ENCODE data around the gene TJP3. TPM values are rescaled to one million over a fixed set of nuclear protein-coding genes. Genes with fewer than 3 reads are reported as not detected.

Gene TJP3
- total and polyA plus RNA-seq, 7 experiments from 2014 or later, result 1.2 to 20.1 (median 16.1) TPM

DNA sequence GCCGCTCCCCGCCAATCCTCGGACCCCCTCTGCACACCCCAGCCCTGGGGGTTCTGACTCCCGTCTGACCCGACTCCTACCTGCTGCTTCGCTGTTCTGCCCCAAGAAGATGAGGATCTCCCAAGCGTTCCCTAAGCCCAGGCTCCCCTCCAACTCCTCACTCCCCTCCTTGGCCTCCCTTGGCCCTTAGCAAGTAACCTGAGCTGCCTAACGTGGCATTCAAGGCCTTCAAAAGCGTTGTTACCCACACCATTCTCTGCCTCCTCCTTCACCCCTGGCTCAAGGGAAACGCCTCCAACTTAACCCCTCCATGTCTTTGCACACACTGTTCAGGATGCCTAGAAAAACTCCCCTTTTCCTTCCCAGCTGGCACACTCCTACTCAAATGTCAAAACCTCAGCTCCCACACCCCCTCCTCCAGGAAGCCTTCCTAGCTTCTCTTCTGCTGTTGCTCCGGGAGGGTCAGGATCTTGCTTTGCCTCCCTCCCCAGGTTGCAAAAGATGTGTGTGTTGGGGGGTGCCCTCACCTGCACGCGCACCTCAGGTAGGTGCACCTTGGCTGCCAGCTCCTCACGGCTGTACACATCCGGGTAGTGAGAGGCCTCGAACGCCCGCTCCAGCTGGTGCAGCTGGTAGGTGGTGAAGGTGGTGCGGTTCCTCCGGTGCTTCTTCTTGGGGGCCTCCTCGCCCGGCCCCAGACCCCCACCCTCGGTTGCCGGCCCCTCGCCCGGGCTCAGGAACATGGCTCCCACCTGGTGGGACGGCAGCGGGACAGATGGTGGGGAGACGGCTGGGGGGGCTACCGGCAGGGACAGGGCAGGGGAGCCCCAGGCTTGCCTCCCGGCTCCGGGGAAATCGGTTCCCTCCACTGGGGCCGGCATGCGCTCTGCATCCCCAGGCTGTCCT is 63.1 kb downstream of the TJP3 start:
- no peaks in the 10 kb centered on the region for H3K27me3 ChIP-seq (ENCODE audit: control insufficient read depth in 2 of 2, insufficient read depth in 2 of 2, low read length in 2 of 2)
- Mint-ChIP-seq H3K9me3 (peaks cover 0 to 4% (median 0%) of the 10 kb centered on the region in 11 donors), H3K36me3 (peaks cover 0 to 11% (median 4%) of the 10 kb centered on the region in 5 donors), H3K27me3 (no peaks in the 10 kb centered on the region), H3K4me3 (no peak overlapping the region), H3K4me1 (peaks cover 3 to 14% (median 6%) of the 10 kb centered on the region in 7 donors), H3K27ac (peak overlapping the region in 1 of 9 donors; percentile 17)
- DNase-seq, result no peak
- H3K4me1 ChIP-seq (ENCODE audit: control insufficient read depth in 2 of 2, insufficient read depth in 2 of 2, low read length in 2 of 2), result peaks cover 0 to 6% of the 10 kb centered on the region in 2 donors
- POLR2A ChIA-PET, result interaction anchor here (0.6 to 1.6 kb wide), 2 partner anchors 9 to 495 kb away, joined by 3 to 5 read pairs; partner anchors contain the start of gene MRPL54
- CTCF ChIA-PET, result no interaction called here
- no peak for ATAC-seq
- no peak overlapping the region for H3K4me3 ChIP-seq (ENCODE audit: low read length)
- H3K9me3 ChIP-seq (ENCODE audit: control insufficient read depth in 2 of 3, low read length in 3 of 3), result no peaks in the 10 kb centered on the region
- peaks cover 0 to 40% (median 6%) of the 10 kb centered on the region in 3 experiments for H3K36me3 ChIP-seq (ENCODE audit: control insufficient read depth in 2 of 3, insufficient read depth in 3 of 3, low read length in 3 of 3)
- intact Hi-C loops (cut with micrococcal nuclease), result no loop called here
- H3K27ac ChIP-seq (ENCODE audit: low read depth, low read length), result no peak overlapping the region

DNA sequence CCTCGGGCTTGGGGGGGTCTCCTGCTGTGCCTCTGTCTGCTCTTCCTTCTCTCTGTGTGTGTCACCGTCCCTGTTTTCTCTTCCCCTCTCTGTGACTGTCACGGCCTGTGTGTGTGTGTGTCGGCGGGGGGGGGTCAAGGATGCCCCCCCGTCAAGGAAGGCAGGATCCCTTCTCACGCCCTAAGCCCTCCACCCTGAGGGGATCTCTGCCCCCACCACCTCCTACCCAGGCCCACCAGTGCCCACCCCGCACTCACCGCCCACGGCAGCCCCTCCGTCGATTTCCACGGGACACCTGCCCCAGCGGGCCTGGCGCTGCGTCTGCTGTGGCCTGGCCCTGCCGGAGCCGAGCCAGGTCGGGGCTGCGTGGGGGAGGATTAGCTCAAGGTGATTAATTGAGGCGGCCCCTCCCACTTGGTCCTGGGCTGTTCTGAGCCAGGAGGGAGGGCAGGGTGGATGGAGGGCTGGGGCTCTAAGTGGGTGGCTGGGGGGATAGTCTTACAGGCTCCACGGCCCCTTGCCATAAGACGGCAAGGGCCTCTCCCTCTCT is 63.8 kb downstream of the TJP3 start, which contains the start of gene RAX2:
Gene RAX2, minus strand, starts transcription at position 323 of the 550 bp plus-strand sequence. CDS start 486 bp downstream, outside the sequence.
- POLR2A ChIA-PET, result interaction anchor here (0.6 to 1.6 kb wide), 2 partner anchors 9 to 496 kb away, joined by 3 to 5 read pairs; partner anchors contain the start of gene MRPL54
- peaks cover 0 to 5% (median 4%) of the 10 kb centered on the region in 5 donors for H3K36me3 Mint-ChIP-seq

DNA sequence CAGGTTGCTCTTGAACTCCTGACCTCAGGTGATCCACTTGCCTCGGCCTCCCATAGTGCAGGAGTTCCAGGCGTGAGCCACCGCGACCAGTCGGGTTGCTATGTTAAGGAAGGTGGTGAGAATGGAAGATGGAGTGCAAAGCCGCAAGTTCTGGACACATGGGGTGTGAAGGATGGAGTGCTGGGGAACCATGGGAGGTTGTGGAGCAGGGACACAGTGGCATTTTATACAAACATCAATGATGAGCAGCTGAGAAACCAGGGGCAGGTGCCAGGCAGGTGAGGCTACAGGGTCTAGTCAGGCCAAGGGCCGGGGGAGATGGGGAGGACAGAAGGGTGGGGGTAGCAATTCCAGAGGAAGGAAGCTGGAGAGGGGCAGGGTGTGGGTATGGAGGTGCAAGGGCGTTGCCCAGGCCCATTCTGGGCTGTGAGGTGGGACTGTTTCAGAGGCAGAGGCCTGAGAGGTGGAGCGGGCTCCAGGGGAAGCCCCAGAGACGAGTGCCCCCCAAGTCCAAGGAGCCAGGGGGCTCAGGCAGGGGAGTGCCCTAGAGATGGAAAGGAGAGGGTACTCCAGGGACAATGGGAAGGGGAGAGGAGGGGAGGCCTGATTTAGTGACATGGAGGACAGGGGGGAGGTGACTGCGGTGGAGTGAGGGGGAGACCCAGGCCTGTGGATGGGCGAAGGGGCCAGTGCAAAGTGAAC is 65.8 kb downstream of the TJP3 start:
- ChIA-PET CTCF (no interaction called here), POLR2A (no interaction called here)
- ATAC-seq (no peak), DNase-seq (no peak)
- peaks cover 0 to 8% (median 0%) of the 10 kb centered on the region in 7 donors for H3K4me1 Mint-ChIP-seq
- H3K27me3 Mint-ChIP-seq, result no peaks in the 10 kb centered on the region
- Histone ChIP-seq H3K4me3 (ENCODE audit: low read length) (no peak overlapping the region), H3K27ac (ENCODE audit: low read depth, low read length) (no peak overlapping the region), H3K27me3 (ENCODE audit: control insufficient read depth in 2 of 2, insufficient read depth in 2 of 2, low read length in 2 of 2) (no peaks in the 10 kb centered on the region), H3K4me1 (ENCODE audit: control insufficient read depth in 2 of 2, insufficient read depth in 2 of 2, low read length in 2 of 2) (no peaks in the 10 kb centered on the region), H3K9me3 (ENCODE audit: control insufficient read depth in 2 of 3, low read length in 3 of 3) (no peaks in the 10 kb centered on the region), H3K36me3 (ENCODE audit: control insufficient read depth in 2 of 3, insufficient read depth in 3 of 3, low read length in 3 of 3) (peaks cover 0 to 13% (median 0%) of the 10 kb centered on the region in 3 experiments)
- intact Hi-C loops (cut with micrococcal nuclease), result no loop called here
- peaks cover 0 to 4% (median 0%) of the 10 kb centered on the region in 11 donors for H3K9me3 Mint-ChIP-seq
- H3K36me3 Mint-ChIP-seq, result peaks cover 0 to 2% (median 1%) of the 10 kb centered on the region in 5 donors
- H3K27ac Mint-ChIP-seq, result peak overlapping the region in 2 of 9 donors; percentile 27 to 34
- no peak overlapping the region for H3K4me3 Mint-ChIP-seq

More for the DNA sequence above, 63.8 kb downstream of the TJP3 start, which contains the start of gene RAX2:
- Mint-ChIP-seq H3K27ac (peak within 1 kb of the TSS in 1 of 9 donors; percentile 17), H3K4me1 (peaks cover 0 to 8% (median 0%) of the 10 kb centered on the region in 7 donors), H3K4me3 (no peak within 1 kb of the TSS), H3K27me3 (no peaks in the 10 kb centered on the region), H3K9me3 (peaks cover 0 to 4% (median 0%) of the 10 kb centered on the region in 11 donors)
- Histone ChIP-seq H3K27ac (ENCODE audit: low read depth, low read length) (no peak within 1 kb of the TSS), H3K9me3 (ENCODE audit: control insufficient read depth in 2 of 3, low read length in 3 of 3) (no peaks in the 10 kb centered on the region), H3K4me1 (ENCODE audit: control insufficient read depth in 2 of 2, insufficient read depth in 2 of 2, low read length in 2 of 2) (no peaks in the 10 kb centered on the region), H3K4me3 (ENCODE audit: low read length) (no peak within 1 kb of the TSS), H3K36me3 (ENCODE audit: control insufficient read depth in 2 of 3, insufficient read depth in 3 of 3, low read length in 3 of 3) (peaks cover 0 to 32% (median 0%) of the 10 kb centered on the region in 3 experiments), H3K27me3 (ENCODE audit: control insufficient read depth in 2 of 2, insufficient read depth in 2 of 2, low read length in 2 of 2) (no peaks in the 10 kb centered on the region)
- CTCF ChIA-PET, result no interaction called here
- intact Hi-C loops (cut with micrococcal nuclease), result no loop called here
- DNase-seq, result no peak
- ATAC-seq, result no peak

- H3K27ac Mint-ChIP-seq, result no peak overlapping the region
- no peak for DNase-seq
- H3K36me3 Mint-ChIP-seq, result peaks cover 0 to 1% (median 0%) of the 10 kb centered on the region in 5 donors
These were observed 66.6 kb downstream of the TJP3 start for GRCh38 chr19:3774621-3775373.

GRCh38 chr19:3775374-3775711 is 67.2 kb downstream of the TJP3 start:
- peaks cover 0 to 4% (median 0%) of the 10 kb centered on the region in 11 donors for H3K9me3 Mint-ChIP-seq
- Histone ChIP-seq H3K27me3 (ENCODE audit: control insufficient read depth in 2 of 2, insufficient read depth in 2 of 2, low read length in 2 of 2) (no peaks in the 10 kb centered on the region), H3K4me1 (ENCODE audit: control insufficient read depth in 2 of 2, insufficient read depth in 2 of 2, low read length in 2 of 2) (no peaks in the 10 kb centered on the region), H3K9me3 (ENCODE audit: control insufficient read depth in 2 of 3, low read length in 3 of 3) (no peaks in the 10 kb centered on the region), H3K4me3 (ENCODE audit: low read length) (no peak overlapping the region), H3K27ac (ENCODE audit: low read depth, low read length) (no peak overlapping the region), H3K36me3 (ENCODE audit: control insufficient read depth in 2 of 3, insufficient read depth in 3 of 3, low read length in 3 of 3) (no peaks in the 10 kb centered on the region)
- H3K27me3 Mint-ChIP-seq, result no peaks in the 10 kb centered on the region
- ATAC-seq (no peak), DNase-seq (no peak)
- ChIA-PET CTCF (no interaction called here), POLR2A (interaction anchor here (0.6 kb wide), 2 partner anchors 11 to 592 kb away, joined by 3 to 4 read pairs; no protein-coding TSS in a partner anchor)
- no peak overlapping the region for H3K27ac Mint-ChIP-seq
- no peak overlapping the region for H3K4me3 Mint-ChIP-seq
- peaks cover 0 to 1% (median 0%) of the 10 kb centered on the region in 5 donors for H3K36me3 Mint-ChIP-seq
- H3K4me1 Mint-ChIP-seq, result peaks cover 0 to 8% (median 0%) of the 10 kb centered on the region in 7 donors
- intact Hi-C loops (cut with micrococcal nuclease), result no loop called here

More at GRCh38 chr19:3774621-3775373, 66.6 kb downstream of the TJP3 start:
- H3K9me3 ChIP-seq (ENCODE audit: control insufficient read depth in 2 of 3, low read length in 3 of 3), result no peaks in the 10 kb centered on the region
- H3K36me3 ChIP-seq (ENCODE audit: control insufficient read depth in 2 of 3, insufficient read depth in 3 of 3, low read length in 3 of 3), result peaks cover 0 to 4% (median 0%) of the 10 kb centered on the region in 3 experiments
- Mint-ChIP-seq H3K9me3 (peaks cover 0 to 4% (median 0%) of the 10 kb centered on the region in 11 donors), H3K27me3 (no peaks in the 10 kb centered on the region), H3K4me3 (no peak overlapping the region), H3K4me1 (peaks cover 0 to 8% (median 0%) of the 10 kb centered on the region in 7 donors)
- POLR2A ChIA-PET, result interaction anchor here (0.6 kb wide), 2 partner anchors 11 to 592 kb away, joined by 3 to 4 read pairs; no protein-coding TSS in a partner anchor
- no peak for ATAC-seq
- intact Hi-C loops (cut with micrococcal nuclease), result no loop called here
- H3K4me3 ChIP-seq (ENCODE audit: low read length), result no peak overlapping the region
- CTCF ChIA-PET, result no interaction called here
- H3K4me1 ChIP-seq (ENCODE audit: control insufficient read depth in 2 of 2, insufficient read depth in 2 of 2, low read length in 2 of 2), result no peaks in the 10 kb centered on the region
- H3K27me3 ChIP-seq (ENCODE audit: control insufficient read depth in 2 of 2, insufficient read depth in 2 of 2, low read length in 2 of 2), result no peaks in the 10 kb centered on the region
- no peak overlapping the region for H3K27ac ChIP-seq (ENCODE audit: low read depth, low read length)

DNA sequence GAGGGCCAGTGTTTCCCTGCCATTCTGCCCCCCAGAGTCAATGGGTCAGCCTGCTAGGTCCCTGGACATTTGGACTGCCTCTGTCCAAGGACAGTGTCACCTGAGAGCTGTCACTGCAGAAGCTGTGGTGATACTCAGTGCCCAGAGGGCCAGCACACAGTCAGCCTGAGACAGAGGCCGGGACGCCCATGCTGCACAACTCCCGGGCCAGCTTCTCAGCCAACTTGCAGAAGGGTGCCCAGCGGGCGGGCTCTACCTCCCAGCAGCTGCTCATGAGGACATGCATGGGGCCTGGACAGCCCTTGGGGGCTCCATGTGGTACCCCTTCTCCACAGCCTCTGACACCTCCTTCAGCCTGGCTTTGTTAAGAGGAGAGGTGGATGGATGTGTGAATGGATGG is 67.6 kb downstream of the TJP3 start:
- no peaks in the 10 kb centered on the region for H3K36me3 ChIP-seq (ENCODE audit: control insufficient read depth in 2 of 3, insufficient read depth in 3 of 3, low read length in 3 of 3)
- no peak overlapping the region for H3K4me3 ChIP-seq (ENCODE audit: low read length)
- DNase-seq (no peak), ATAC-seq (no peak)
- no peaks in the 10 kb centered on the region for H3K4me1 ChIP-seq (ENCODE audit: control insufficient read depth in 2 of 2, insufficient read depth in 2 of 2, low read length in 2 of 2)
- H3K9me3 ChIP-seq (ENCODE audit: control insufficient read depth in 2 of 3, low read length in 3 of 3), result no peaks in the 10 kb centered on the region
- no peak overlapping the region for H3K4me3 Mint-ChIP-seq
- H3K36me3 Mint-ChIP-seq, result peaks cover 0 to 2% (median under 1%) of the 10 kb centered on the region in 5 donors
- no peaks in the 10 kb centered on the region for H3K27me3 Mint-ChIP-seq
- CTCF ChIA-PET, result no interaction called here
- no peaks in the 10 kb centered on the region for H3K27me3 ChIP-seq (ENCODE audit: control insufficient read depth in 2 of 2, insufficient read depth in 2 of 2, low read length in 2 of 2)
- H3K27ac Mint-ChIP-seq, result no peak overlapping the region
- H3K4me1 Mint-ChIP-seq, result peaks cover 0 to 8% (median 0%) of the 10 kb centered on the region in 7 donors
- no peak overlapping the region for H3K27ac ChIP-seq (ENCODE audit: low read depth, low read length)
- H3K9me3 Mint-ChIP-seq, result peaks cover 0 to 4% (median under 1%) of the 10 kb centered on the region in 11 donors
- intact Hi-C loops (cut with micrococcal nuclease), result no loop called here
- POLR2A ChIA-PET, result no interaction called here

All from naive thymus-derived CD4-positive, alpha-beta T cell (primary cell).